HEK293 (cell line): ENCODE measurements around the gene TTC23L.

Experiments used
- CTCF ChIA-PET: fragments of 350-600 bp; formaldehyde crosslinking; extraction: SDS; loops from one replicate; lab custom pipeline; 2021; ENCODE audit warnings: antibody characterized with exemption; lab: Yijun Ruan, JAX
- POLR2A ChIA-PET: fragments of 300-600 bp; formaldehyde crosslinking; extraction: SDS; loops from one replicate; lab custom pipeline; 2020; ENCODE audit warnings: antibody characterized with exemption, inconsistent platforms; lab: Yijun Ruan, JAX
- H3K27ac ChIP-seq: fragments of 200-500 bp; sonication (Bioruptor generic); 2 replicates; pipeline ENCODE4 v1.5.1; 2014; ENCODE audit warnings: low read depth, low read length, control low read depth, inconsistent platforms; ENCODE audit errors: extremely low read depth
- H3K36me3 ChIP-seq, 2 experiments: fragments of 200-500 bp in 1 of 2; sonication (Bioruptor generic) in 1 of 2; 1 replicate in 1 of 2; 2 replicates in 1 of 2; pipeline ENCODE4 v1.5.1; 2014 to 2017; ENCODE audit warnings: inconsistent platforms in 2 of 2, low read length in 2 of 2; ENCODE audit not compliant: control insufficient read depth in 2 of 2, insufficient read depth in 1 of 2
- H3K4me1 ChIP-seq: fragments of 200-500 bp; sonication (Bioruptor generic); 2 replicates; pipeline ENCODE4 v1.5.1; 2014; ENCODE audit warnings: mild to moderate bottlenecking, low read length, inconsistent platforms; ENCODE audit not compliant: control insufficient read depth, insufficient read depth
- H3K4me3 ChIP-seq: 2 replicates; pipeline ENCODE4 v1.5.1; 2011; ENCODE audit warnings: low read depth, mild to moderate bottlenecking, control low read depth, low read length, moderate library complexity
- H3K9me3 ChIP-seq: fragments of 200-500 bp; sonication (Bioruptor generic); 2 replicates; pipeline ENCODE4 v1.5.1; 2014; ENCODE audit warnings: low read depth, low read length, inconsistent platforms; ENCODE audit not compliant: control insufficient read depth, insufficient read depth
- MZF1 ChIP-seq: fragments of 450-650 bp; formaldehyde crosslinking; IDR thresholded peaks from 2 replicates; pipeline ENCODE4 v1.5.1; 2017; ENCODE audit warnings: missing biosample characterization, missing genetic modification characterization, borderline replicate concordance
- SALL2 ChIP-seq: fragments of 450-650 bp; formaldehyde crosslinking; IDR thresholded peaks from 2 replicates; pipeline ENCODE4 v1.5.0; 2017; ENCODE audit warnings: missing biosample characterization, mild to moderate bottlenecking, missing genetic modification characterization, borderline replicate concordance
- TRIM28 ChIP-seq: IDR thresholded peaks from 2 replicates; pipeline ENCODE4 v1.6.1; 2011; ENCODE audit warnings: low read length, control low read depth, borderline replicate concordance
- ZNF10 ChIP-seq: fragments of 450-650 bp; formaldehyde crosslinking; IDR thresholded peaks from 2 replicates; pipeline ENCODE4 v1.5.1; 2017; ENCODE audit warnings: missing biosample characterization, missing genetic modification characterization
- ZNF140 ChIP-seq: fragments of 450-650 bp; formaldehyde crosslinking; IDR thresholded peaks from 2 replicates; pipeline ENCODE4 v1.5.1; 2016; ENCODE audit warnings: missing biosample characterization, missing genetic modification characterization
- ZNF146 ChIP-seq: fragments of 450-650 bp; formaldehyde crosslinking; IDR thresholded peaks from 2 replicates; pipeline ENCODE4 v1.5.1; 2016; ENCODE audit warnings: missing biosample characterization, missing genetic modification characterization
- ZNF221 ChIP-seq: fragments of 450-650 bp; formaldehyde crosslinking; IDR thresholded peaks from 2 replicates; pipeline ENCODE4 v1.5.1; 2017; ENCODE audit warnings: missing biosample characterization, missing genetic modification characterization, borderline replicate concordance
- ZNF23 ChIP-seq: fragments of 450-650 bp; formaldehyde crosslinking; IDR thresholded peaks from 2 replicates; pipeline ENCODE4 v1.5.1; 2016; ENCODE audit warnings: missing biosample characterization, missing genetic modification characterization, borderline replicate concordance
- ZNF248 ChIP-seq: fragments of 450-650 bp; formaldehyde crosslinking; IDR thresholded peaks from 2 replicates; pipeline ENCODE4 v1.5.1; 2017; ENCODE audit warnings: missing biosample characterization, missing genetic modification characterization
- ZNF292 ChIP-seq: fragments of 450-650 bp; formaldehyde crosslinking; IDR thresholded peaks from 2 replicates; pipeline ENCODE4 v1.5.1; 2016; ENCODE audit warnings: low read depth, missing biosample characterization, missing genetic modification characterization, borderline replicate concordance
- ZNF37A ChIP-seq: fragments of 450-650 bp; IDR thresholded peaks from 2 replicates; pipeline ENCODE4 v1.5.1; 2018; ENCODE audit warnings: missing biosample characterization, missing genetic modification characterization
- ZNF501 ChIP-seq: fragments of 450-650 bp; formaldehyde crosslinking; IDR thresholded peaks from 2 replicates; pipeline ENCODE4 v1.5.1; 2016; ENCODE audit warnings: missing biosample characterization, missing genetic modification characterization
- ZNF623 ChIP-seq: fragments of 450-650 bp; formaldehyde crosslinking; IDR thresholded peaks from 2 replicates; pipeline ENCODE4 v1.5.1; 2016; ENCODE audit warnings: missing biosample characterization, missing genetic modification characterization
- ZNF791 ChIP-seq: fragments of 450-650 bp; formaldehyde crosslinking; IDR thresholded peaks from 2 replicates; pipeline ENCODE4 v1.5.1; 2016; ENCODE audit warnings: missing biosample characterization, missing genetic modification characterization
- ZNF830 ChIP-seq: fragments of 450-650 bp; IDR thresholded peaks from 2 replicates; pipeline ENCODE4 v1.5.0; 2018; ENCODE audit warnings: missing biosample characterization, missing genetic modification characterization, low read depth, mild to moderate bottlenecking, moderate library complexity
- ZSCAN23 ChIP-seq: fragments of 450-650 bp; formaldehyde crosslinking; IDR thresholded peaks from 2 replicates; pipeline ENCODE4 v1.5.1; 2016; ENCODE audit warnings: missing biosample characterization, missing genetic modification characterization
- TF ChIP-seq, protein P1 (sequence below): fragments of 450-650 bp; formaldehyde crosslinking; IDR thresholded peaks from 2 replicates; pipeline ENCODE4 v1.5.1; 2016; ENCODE audit warnings: missing biosample characterization, missing genetic modification characterization
- TF ChIP-seq, protein P2 (sequence below): IDR thresholded peaks from 2 replicates; pipeline ENCODE4 v1.6.1; 2011; ENCODE audit warnings: mild to moderate bottlenecking, low read depth, low read length, borderline replicate concordance
- TF ChIP-seq, protein P3 (sequence below): fragments of 450-650 bp; formaldehyde crosslinking; IDR thresholded peaks from 2 replicates; pipeline ENCODE4 v1.5.1; 2016; ENCODE audit warnings: missing biosample characterization, missing genetic modification characterization
- TF ChIP-seq, protein P4 (sequence below): fragments of 450-650 bp; formaldehyde crosslinking; IDR thresholded peaks from 2 replicates; pipeline ENCODE4 v1.5.1; 2016; ENCODE audit warnings: missing biosample characterization, missing genetic modification characterization
- TF ChIP-seq, protein P5 (sequence below): fragments of 450-650 bp; formaldehyde crosslinking; IDR thresholded peaks from 2 replicates; pipeline ENCODE4 v1.5.1; 2016; ENCODE audit warnings: missing biosample characterization, missing genetic modification characterization

TTC23L gene

DNA sequence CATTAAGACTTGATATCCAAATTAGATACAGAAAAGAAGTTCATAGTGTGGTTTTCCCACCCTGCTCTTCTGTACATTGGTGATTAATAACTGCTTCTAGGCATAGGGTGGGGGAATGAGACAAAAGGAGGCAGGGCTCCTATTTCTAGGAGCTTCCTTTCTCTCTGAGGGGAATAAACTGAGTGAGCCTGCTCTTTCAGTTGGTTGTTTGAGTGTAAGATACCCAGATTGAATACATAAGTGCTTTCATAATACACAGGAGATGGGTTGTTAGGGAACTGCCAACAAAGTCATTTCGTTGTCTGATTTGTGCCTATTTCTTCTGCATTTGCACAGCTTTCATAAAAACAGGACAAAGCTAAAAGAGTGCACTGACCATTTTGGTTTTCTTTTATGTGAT is 48.9 kb upstream of the TTC23L start:
- H3K4me3 ChIP-seq = no peak overlapping the region
- CTCF ChIA-PET = no interaction called here
- POLR2A ChIA-PET = no interaction called here
- H3K36me3 ChIP-seq = no peaks in the 10 kb centered on the region
- TF ChIP-seq ZNF248 (no peak), ZNF830 (tag by site-specific recombination) (no peak), ZNF23 (tag by site-specific recombination) (no peak), ZNF221 (tag by site-specific recombination) (no peak), ZNF10 (tag by site-specific recombination) (no peak), SALL2 (no peak), ZNF146 (tag by site-specific recombination) (no peak), ZNF37A (tag by site-specific recombination) (no peak), ZSCAN23 (tag by site-specific recombination) (no peak), ZNF140 (no peak), ZNF292 (tag by site-specific recombination) (no peak), TRIM28 (no peak), ZNF501 (no peak), MZF1 (tag by site-specific recombination) (no peak), ZNF791 (tag by site-specific recombination) (no peak)
- TF ChIP-seq, protein P1, sequence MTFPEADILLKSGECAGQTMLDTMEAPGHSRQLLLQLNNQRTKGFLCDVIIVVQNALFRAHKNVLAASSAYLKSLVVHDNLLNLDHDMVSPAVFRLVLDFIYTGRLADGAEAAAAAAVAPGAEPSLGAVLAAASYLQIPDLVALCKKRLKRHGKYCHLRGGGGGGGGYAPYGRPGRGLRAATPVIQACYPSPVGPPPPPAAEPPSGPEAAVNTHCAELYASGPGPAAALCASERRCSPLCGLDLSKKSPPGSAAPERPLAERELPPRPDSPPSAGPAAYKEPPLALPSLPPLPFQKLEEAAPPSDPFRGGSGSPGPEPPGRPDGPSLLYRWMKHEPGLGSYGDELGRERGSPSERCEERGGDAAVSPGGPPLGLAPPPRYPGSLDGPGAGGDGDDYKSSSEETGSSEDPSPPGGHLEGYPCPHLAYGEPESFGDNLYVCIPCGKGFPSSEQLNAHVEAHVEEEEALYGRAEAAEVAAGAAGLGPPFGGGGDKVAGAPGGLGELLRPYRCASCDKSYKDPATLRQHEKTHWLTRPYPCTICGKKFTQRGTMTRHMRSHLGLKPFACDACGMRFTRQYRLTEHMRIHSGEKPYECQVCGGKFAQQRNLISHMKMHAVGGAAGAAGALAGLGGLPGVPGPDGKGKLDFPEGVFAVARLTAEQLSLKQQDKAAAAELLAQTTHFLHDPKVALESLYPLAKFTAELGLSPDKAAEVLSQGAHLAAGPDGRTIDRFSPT (tag by site-specific recombination) = no peak
- TF ChIP-seq, protein P2, sequence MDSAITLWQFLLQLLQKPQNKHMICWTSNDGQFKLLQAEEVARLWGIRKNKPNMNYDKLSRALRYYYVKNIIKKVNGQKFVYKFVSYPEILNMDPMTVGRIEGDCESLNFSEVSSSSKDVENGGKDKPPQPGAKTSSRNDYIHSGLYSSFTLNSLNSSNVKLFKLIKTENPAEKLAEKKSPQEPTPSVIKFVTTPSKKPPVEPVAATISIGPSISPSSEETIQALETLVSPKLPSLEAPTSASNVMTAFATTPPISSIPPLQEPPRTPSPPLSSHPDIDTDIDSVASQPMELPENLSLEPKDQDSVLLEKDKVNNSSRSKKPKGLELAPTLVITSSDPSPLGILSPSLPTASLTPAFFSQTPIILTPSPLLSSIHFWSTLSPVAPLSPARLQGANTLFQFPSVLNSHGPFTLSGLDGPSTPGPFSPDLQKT = no peak
- TF ChIP-seq, protein P3, sequence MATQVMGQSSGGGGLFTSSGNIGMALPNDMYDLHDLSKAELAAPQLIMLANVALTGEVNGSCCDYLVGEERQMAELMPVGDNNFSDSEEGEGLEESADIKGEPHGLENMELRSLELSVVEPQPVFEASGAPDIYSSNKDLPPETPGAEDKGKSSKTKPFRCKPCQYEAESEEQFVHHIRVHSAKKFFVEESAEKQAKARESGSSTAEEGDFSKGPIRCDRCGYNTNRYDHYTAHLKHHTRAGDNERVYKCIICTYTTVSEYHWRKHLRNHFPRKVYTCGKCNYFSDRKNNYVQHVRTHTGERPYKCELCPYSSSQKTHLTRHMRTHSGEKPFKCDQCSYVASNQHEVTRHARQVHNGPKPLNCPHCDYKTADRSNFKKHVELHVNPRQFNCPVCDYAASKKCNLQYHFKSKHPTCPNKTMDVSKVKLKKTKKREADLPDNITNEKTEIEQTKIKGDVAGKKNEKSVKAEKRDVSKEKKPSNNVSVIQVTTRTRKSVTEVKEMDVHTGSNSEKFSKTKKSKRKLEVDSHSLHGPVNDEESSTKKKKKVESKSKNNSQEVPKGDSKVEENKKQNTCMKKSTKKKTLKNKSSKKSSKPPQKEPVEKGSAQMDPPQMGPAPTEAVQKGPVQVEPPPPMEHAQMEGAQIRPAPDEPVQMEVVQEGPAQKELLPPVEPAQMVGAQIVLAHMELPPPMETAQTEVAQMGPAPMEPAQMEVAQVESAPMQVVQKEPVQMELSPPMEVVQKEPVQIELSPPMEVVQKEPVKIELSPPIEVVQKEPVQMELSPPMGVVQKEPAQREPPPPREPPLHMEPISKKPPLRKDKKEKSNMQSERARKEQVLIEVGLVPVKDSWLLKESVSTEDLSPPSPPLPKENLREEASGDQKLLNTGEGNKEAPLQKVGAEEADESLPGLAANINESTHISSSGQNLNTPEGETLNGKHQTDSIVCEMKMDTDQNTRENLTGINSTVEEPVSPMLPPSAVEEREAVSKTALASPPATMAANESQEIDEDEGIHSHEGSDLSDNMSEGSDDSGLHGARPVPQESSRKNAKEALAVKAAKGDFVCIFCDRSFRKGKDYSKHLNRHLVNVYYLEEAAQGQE (tag by site-specific recombination) = no peak
- H3K4me1 ChIP-seq = no peaks in the 10 kb centered on the region
- H3K27ac ChIP-seq = no peak overlapping the region
- no peaks in the 10 kb centered on the region for H3K9me3 ChIP-seq

DNA sequence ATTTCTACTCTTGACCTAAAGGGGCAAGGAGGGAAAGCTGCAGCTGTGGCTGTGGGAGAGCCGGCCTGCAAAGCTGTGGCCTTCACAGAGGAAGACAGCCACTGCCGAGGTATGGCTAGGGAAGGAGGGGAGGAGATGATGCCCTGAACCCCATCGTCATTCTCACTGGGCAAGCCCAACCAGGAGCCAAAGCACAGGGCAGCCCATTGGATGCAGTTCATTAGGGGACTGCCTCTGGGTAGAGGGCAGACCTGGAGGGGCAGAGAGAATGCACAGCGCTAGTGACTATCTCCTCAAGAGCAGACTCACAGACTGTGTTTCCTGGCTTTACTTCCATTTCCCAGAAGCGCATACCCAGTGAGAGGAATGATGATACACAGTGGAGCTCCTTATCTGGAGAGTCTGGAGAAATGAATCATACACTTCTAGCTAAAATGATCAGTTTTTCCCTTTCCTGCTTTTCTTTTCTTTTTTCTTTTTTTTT is 47.2 kb upstream of the TTC23L start:
- POLR2A ChIA-PET = no interaction called here
- no peak overlapping the region for H3K27ac ChIP-seq
- no peaks in the 10 kb centered on the region for H3K4me1 ChIP-seq
- no peak overlapping the region for H3K4me3 ChIP-seq
- CTCF ChIA-PET = interaction anchor here (0.7 to 1.5 kb wide), 2 partner anchors 44 to 269 kb away, joined by 3 to 4 read pairs; no protein-coding TSS in a partner anchor
- H3K36me3 ChIP-seq = peaks cover 8 to 9% of the 10 kb centered on the region in 2 experiments
- no peaks in the 10 kb centered on the region for H3K9me3 ChIP-seq
- TF ChIP-seq, protein P4, sequence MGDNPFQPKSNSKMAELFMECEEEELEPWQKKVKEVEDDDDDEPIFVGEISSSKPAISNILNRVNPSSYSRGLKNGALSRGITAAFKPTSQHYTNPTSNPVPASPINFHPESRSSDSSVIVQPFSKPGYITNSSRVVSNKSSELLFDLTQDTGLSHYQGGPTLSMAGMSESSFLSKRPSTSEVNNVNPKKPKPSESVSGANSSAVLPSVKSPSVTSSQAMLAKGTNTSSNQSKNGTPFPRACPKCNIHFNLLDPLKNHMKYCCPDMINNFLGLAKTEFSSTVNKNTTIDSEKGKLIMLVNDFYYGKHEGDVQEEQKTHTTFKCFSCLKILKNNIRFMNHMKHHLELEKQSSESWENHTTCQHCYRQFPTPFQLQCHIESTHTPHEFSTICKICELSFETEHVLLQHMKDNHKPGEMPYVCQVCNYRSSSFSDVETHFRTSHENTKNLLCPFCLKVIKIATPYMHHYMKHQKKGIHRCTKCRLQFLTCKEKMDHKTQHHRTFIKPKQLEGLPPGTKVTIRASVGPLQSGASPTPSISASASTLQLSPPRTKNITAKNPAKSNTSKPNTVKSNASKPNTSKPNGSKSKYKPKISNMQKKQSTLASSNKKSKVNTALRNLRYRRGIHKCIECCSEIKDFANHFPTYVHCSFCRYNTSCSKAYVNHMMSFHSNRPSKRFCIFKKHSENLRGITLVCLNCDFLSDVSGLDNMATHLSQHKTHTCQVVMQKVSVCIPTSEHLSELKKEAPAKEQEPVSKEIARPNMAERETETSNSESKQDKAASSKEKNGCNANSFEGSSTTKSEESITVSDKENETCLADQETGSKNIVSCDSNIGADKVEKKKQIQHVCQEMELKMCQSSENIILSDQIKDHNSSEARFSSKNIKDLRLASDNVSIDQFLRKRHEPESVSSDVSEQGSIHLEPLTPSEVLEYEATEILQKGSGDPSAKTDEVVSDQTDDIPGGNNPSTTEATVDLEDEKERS = no peak
- TF ChIP-seq, protein P5, sequence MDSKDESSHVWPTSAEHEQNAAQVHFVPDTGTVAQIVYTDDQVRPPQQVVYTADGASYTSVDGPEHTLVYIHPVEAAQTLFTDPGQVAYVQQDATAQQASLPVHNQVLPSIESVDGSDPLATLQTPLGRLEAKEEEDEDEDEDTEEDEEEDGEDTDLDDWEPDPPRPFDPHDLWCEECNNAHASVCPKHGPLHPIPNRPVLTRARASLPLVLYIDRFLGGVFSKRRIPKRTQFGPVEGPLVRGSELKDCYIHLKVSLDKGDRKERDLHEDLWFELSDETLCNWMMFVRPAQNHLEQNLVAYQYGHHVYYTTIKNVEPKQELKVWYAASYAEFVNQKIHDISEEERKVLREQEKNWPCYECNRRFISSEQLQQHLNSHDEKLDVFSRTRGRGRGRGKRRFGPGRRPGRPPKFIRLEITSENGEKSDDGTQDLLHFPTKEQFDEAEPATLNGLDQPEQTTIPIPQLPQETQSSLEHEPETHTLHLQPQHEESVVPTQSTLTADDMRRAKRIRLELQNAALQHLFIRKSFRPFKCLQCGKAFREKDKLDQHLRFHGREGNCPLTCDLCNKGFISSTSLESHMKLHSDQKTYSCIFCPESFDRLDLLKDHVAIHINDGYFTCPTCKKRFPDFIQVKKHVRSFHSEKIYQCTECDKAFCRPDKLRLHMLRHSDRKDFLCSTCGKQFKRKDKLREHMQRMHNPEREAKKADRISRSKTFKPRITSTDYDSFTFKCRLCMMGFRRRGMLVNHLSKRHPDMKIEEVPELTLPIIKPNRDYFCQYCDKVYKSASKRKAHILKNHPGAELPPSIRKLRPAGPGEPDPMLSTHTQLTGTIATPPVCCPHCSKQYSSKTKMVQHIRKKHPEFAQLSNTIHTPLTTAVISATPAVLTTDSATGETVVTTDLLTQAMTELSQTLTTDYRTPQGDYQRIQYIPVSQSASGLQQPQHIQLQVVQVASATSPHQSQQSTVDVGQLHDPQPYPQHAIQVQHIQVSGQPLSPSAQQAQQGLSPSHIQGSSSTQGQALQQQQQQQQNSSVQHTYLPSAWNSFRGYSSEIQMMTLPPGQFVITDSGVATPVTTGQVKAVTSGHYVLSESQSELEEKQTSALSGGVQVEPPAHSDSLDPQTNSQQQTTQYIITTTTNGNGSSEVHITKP (tag by site-specific recombination) = no peak
- no peak for TF ChIP-seq ZNF623 (tag by site-specific recombination)
